ENCODE data around the gene DDIT4.
"Not testable (repeated sequence)": the region's sequence is repeated elsewhere in the genome, so short reads cannot be mapped to it uniquely, and the experiment has no call there.

Gene DDIT4

DNA sequence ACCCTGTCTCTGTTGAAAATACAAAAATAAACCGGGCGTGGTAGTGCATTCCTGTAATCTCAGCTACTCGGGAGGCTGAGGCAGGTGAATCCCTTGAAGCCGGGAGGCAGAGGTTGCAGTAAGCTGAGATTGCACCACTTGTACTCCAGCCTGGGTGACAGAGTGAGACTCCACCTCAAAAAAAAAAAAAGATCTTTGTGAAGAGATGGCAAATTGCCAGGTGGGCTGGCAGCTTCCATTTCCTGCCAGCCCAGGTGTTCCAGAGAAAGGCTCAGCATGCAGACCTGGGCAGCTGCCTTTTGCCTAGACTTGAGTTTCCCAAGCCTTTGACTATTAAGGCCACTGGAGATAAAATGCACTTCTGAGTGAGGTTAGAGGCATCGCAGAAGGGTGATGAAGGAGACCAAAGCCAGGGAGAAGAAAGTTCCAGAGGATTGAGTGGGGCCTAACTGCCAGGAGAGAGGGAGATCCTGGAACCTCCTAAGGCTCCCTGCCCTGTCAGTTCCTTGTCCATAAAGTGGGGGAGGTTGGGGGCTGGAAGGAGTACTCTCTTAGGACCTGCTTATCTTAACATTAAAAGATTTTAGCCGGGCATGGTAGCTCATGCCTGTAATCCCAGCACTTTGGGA is 10.0 kb upstream of the DDIT4 start:
- H3K9me3 ChIP-seq (ENCODE audit: control insufficient read depth, insufficient read depth, low read length) = no peaks in the 10 kb centered on the region
- H3K4me3 ChIP-seq (ENCODE audit: low read depth, low read length) = no peak overlapping the region
- peaks cover 31% of the 10 kb centered on the region for H3K4me1 ChIP-seq (ENCODE audit: control insufficient read depth, insufficient read depth, low read length)
- no peak overlapping the region for H3K9ac ChIP-seq (ENCODE audit: low read depth, low read length)
- H3K36me3 ChIP-seq (ENCODE audit: control insufficient read depth, insufficient read depth, low read length) = no peaks in the 10 kb centered on the region
- H3K27me3 ChIP-seq (ENCODE audit: control insufficient read depth, insufficient read depth, low read length) = no peaks in the 10 kb centered on the region

DNA sequence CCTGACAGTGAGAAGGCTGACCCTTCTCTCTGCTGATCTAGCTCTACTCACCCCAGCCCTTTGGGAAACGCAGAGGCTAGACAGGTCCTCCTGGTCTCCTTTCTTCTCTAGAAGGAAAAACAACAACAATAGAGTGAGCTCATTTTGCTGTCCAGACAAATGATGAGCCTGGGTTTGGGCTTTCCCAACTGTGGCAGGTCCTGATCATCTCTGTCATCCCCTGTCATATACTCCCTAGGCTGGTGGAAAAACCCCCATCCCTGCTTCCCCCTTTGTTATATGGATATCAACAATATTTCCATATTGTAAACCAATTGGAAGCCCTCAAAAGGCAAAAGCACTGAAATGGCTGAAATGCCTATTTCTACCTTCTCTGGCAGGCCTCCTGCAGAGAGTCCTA is 9.2 kb upstream of the DDIT4 start:
- Histone ChIP-seq H3K4me3 (ENCODE audit: low read depth, low read length) (no peak overlapping the region), H3K4me1 (ENCODE audit: control insufficient read depth, insufficient read depth, low read length) (peaks cover 28% of the 10 kb centered on the region), H3K9ac (ENCODE audit: low read depth, low read length) (no peak overlapping the region)

DNA sequence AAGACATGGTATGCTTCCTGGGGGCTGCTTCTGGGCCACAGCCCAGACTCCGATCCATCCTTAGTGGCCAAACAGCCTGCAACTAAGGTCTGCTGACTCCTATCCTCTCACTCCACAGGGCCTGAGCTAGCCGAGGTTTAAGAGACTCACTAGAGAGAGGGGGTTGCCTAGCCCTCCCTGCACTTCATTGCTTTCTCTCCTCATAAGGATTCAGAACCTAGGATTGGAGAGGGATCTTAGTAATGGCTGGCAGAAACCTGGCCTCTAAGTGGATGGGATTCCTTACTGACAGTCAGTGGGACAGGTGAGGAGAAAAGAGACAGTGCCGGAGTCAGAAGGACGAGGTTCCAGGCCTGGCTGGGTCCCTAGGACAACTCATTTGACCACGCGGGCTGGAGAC is 8.2 kb upstream of the DDIT4 start:
- Histone ChIP-seq H3K4me1 (ENCODE audit: control insufficient read depth, insufficient read depth, low read length) (peaks cover 18% of the 10 kb centered on the region), H3K27me3 (ENCODE audit: control insufficient read depth, insufficient read depth, low read length) (no peaks in the 10 kb centered on the region), H3K36me3 (ENCODE audit: control insufficient read depth, insufficient read depth, low read length) (no peaks in the 10 kb centered on the region), H3K4me3 (ENCODE audit: low read depth, low read length) (no peak overlapping the region), H3K9me3 (ENCODE audit: control insufficient read depth, insufficient read depth, low read length) (no peaks in the 10 kb centered on the region), H3K9ac (ENCODE audit: low read depth, low read length) (no peak overlapping the region)

More for the DNA sequence above, 9.2 kb upstream of the DDIT4 start:
- no peaks in the 10 kb centered on the region for H3K36me3 ChIP-seq (ENCODE audit: control insufficient read depth, insufficient read depth, low read length)
- no peaks in the 10 kb centered on the region for H3K9me3 ChIP-seq (ENCODE audit: control insufficient read depth, insufficient read depth, low read length)
- no peaks in the 10 kb centered on the region for H3K27me3 ChIP-seq (ENCODE audit: control insufficient read depth, insufficient read depth, low read length)

DNA sequence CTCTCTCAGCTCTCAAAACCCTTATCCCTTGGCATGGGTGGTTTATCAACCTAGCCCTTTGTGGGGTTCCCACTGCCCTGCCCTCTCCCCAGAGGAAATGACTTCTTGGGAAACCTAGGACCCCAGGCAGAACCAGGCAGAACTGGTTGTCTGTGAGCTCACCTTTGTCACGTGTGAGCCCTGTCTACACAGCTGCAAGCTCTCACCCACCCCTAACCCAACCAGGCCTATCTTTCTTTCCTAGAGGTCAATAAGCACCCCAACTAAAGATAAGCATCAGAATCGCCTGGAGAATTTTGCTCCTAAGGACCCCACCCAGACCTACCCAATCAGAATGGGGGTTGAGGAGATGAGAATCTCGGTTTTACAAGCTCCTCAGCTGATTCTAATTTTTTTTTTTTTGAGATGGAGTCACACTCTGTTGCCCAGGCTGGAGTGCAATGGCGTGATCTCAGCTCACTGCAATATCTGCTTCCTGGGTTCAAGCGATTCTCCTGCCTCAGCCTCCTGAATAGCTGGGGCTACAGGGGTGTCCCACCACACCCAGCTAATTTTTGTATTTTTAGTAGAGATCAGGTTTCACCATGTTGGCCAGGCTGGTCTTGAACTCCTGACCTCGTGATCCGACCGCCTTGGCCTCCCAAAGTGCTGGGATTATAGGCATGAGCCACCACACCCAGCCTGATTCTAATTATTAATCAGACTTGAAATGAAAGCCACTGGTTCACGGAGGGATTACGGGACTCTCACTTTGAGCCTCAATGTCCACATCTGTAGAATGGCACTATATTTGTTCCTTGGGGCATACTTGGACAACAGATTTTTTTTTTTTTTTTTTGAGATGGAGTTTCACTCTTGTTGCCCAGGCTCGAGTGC is 7.5 kb upstream of the DDIT4 start:
- no peaks in the 10 kb centered on the region for H3K27me3 ChIP-seq (ENCODE audit: control insufficient read depth, insufficient read depth, low read length)
- H3K9me3 ChIP-seq (ENCODE audit: control insufficient read depth, insufficient read depth, low read length) = no peaks in the 10 kb centered on the region
- no peak overlapping the region for H3K9ac ChIP-seq (ENCODE audit: low read depth, low read length)
- no peaks in the 10 kb centered on the region for H3K36me3 ChIP-seq (ENCODE audit: control insufficient read depth, insufficient read depth, low read length)
- peaks cover 18% of the 10 kb centered on the region for H3K4me1 ChIP-seq (ENCODE audit: control insufficient read depth, insufficient read depth, low read length)
- H3K4me3 ChIP-seq (ENCODE audit: low read depth, low read length) = no peak overlapping the region

DNA sequence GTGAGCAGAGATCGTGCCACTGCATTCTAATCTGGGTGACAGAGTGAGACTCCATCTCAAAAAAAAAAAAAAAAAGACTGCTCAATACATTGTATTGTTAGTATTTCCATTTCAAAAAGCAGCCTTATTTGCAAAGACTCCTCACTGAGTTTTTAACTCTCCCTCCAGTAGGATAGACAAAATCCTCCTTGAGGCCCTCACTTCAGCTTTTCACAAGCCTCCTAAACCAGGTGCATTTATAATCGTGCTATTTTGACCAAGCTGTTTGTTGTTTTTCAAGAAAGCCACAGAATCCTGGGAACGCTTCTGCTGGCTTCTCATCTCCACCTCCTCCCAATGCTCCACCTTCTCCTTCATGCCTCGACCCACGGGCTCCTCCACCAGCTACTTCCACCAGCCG is 6.3 kb upstream of the DDIT4 start:
- Histone ChIP-seq H3K9ac (ENCODE audit: low read depth, low read length) (no peak overlapping the region), H3K4me1 (ENCODE audit: control insufficient read depth, insufficient read depth, low read length) (peaks cover 19% of the 10 kb centered on the region), H3K4me3 (ENCODE audit: low read depth, low read length) (no peak overlapping the region), H3K9me3 (ENCODE audit: control insufficient read depth, insufficient read depth, low read length) (no peaks in the 10 kb centered on the region), H3K36me3 (ENCODE audit: control insufficient read depth, insufficient read depth, low read length) (no peaks in the 10 kb centered on the region), H3K27me3 (ENCODE audit: control insufficient read depth, insufficient read depth, low read length) (no peaks in the 10 kb centered on the region)

DNA sequence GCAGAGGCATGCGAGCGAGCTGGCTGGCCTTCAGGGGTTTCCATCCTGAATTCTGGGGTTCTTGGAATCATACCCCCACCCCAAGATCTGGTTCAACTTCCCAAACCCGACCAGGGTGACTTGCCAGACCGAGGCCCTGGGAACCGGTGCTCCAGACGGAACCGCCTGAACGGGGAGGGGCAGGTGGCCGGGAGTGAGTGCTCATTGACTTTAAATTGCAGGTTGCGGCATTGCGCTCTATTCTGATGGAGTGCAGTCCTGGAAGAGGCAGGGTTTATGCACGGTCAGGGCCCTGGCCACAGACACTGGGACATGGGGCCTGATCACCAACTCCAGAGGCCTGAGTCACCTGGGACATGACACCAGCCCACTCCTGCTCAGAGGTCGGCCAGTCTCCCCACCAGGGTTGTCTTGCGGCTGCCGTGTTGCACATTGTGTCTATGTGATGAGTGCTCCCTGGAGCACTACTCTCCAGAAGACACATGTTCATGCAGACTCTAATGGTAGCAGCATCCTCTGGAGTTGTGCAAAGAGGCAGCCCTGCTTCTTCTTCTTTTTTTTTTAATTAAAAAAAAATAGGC is 5.8 kb upstream of the DDIT4 start:
- Histone ChIP-seq H3K9me3 (ENCODE audit: control insufficient read depth, insufficient read depth, low read length) (no peaks in the 10 kb centered on the region), H3K9ac (ENCODE audit: low read depth, low read length) (no peak overlapping the region), H3K36me3 (ENCODE audit: control insufficient read depth, insufficient read depth, low read length) (no peaks in the 10 kb centered on the region), H3K4me3 (ENCODE audit: low read depth, low read length) (peak overlapping the region; percentile 2), H3K27me3 (ENCODE audit: control insufficient read depth, insufficient read depth, low read length) (no peaks in the 10 kb centered on the region), H3K4me1 (ENCODE audit: control insufficient read depth, insufficient read depth, low read length) (peaks cover 19% of the 10 kb centered on the region)

DNA sequence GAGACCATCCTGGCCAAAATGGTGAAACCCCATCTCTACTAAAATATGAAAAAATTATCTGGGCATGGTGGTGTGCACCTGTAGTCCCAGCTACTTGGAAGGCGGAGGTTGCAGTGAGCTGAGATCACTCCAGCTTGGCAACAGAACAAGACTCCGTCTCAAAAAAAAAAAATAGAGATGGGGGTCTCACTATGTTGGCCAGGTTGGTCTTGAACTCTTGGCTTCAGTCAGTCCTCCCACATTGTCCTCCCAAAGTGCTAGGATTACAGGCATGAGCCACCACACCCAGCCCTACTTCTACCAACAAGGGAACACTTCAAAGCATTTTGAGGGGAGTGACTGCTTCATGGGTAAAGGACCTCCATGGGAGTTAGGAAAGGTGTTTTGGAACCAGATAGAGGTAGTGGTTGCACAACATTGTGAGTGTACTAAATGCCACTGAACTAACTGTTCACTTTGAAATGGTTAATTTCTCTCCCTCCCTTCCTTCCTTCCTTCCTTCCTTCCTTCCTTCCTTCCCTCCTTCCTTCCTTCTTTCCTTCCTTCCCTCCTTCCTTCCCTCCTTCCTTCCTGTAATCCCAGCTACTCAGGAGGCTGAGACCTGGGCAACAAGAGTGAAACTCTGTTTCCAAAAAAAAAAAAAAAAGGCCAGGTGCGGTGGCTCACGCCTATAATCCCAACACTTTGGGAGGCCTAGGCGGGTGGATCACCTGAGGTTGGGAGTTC is 5.1 kb upstream of the DDIT4 start:
- not testable (repeated sequence) for H3K9me3 ChIP-seq (ENCODE audit: control insufficient read depth, insufficient read depth, low read length); H3K27me3 ChIP-seq (ENCODE audit: control insufficient read depth, insufficient read depth, low read length); H3K9ac ChIP-seq (ENCODE audit: low read depth, low read length); H3K36me3 ChIP-seq (ENCODE audit: control insufficient read depth, insufficient read depth, low read length); H3K4me3 ChIP-seq (ENCODE audit: low read depth, low read length)
- H3K4me1 ChIP-seq (ENCODE audit: control insufficient read depth, insufficient read depth, low read length) = peaks cover 19% of the 10 kb centered on the region

DNA sequence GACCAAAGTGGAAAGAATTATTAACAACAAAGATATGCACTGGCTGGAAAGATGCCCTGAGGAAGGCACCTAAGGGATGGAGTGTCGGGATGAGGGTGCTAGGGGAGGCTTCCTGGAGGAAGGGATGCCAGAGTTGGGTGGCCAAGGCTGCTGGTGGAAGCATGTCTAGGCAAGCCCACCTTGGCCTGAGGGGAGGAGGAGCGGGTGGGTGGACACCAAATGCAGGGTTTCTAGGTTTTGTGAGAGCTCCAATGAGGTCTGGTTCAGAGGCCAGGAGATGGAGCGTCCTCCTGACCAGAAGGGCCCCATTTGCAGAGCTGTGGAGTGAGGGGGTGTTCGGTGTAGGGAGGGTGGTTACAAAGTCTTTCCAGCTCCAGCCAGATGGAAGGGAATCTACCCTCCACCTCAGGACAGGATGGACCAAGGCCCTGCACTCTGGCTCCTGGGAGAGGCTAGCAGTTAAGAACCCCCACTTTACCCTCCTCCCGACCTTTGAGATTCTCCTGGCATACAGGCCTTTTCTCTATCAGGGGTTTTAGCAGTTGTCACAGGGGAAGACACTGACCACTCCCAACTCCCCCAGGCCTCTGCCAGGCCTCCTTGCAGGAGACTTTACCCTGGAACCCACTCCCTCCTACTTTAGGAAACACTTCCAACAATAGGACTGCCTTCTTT is 3.0 kb upstream of the DDIT4 start:
- peaks cover 16% of the 10 kb centered on the region for H3K4me1 ChIP-seq (ENCODE audit: control insufficient read depth, insufficient read depth, low read length)
- H3K27me3 ChIP-seq (ENCODE audit: control insufficient read depth, insufficient read depth, low read length) = no peaks in the 10 kb centered on the region
- H3K4me3 ChIP-seq (ENCODE audit: low read depth, low read length) = no peak overlapping the region
- H3K9me3 ChIP-seq (ENCODE audit: control insufficient read depth, insufficient read depth, low read length) = no peaks in the 10 kb centered on the region
- peaks cover 10% of the 10 kb centered on the region for H3K36me3 ChIP-seq (ENCODE audit: control insufficient read depth, insufficient read depth, low read length)
- no peak overlapping the region for H3K9ac ChIP-seq (ENCODE audit: low read depth, low read length)

DNA sequence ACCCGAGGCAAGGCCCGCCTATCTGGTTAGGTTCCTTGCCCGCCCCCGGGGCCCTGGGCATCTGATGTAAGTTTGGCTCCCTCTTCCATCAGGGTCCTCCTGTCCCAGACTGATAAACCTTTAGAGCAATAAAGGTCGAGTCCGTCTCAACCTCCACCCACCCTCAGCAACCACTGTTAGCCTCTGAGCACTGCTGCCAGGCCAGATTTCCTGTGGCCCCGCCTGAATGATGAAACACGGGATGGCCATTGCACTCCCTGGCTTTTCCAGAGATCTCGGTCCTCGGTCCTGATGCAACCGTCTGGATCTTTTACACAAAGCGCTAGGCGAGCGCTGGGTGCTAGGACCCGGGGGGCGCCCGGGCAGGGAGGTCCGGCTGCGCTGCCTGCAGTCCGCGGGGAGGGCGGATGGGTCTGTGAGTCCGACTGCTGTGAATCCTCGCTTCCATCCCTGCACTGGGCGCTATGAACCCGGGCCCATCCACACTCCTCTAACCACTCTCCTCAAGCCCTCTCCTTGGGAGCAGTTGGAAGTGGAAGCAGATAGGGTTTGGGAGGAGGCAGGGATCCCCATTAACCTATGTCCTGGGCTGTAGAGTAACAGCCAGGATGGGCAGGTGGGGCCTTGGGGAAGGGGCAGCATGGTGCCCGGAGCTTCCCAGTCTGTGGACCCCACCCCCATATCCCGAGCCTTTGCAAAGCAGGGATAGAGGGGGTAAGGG is 875 bp upstream of the DDIT4 start:
- no peaks in the 10 kb centered on the region for H3K27me3 ChIP-seq (ENCODE audit: control insufficient read depth, insufficient read depth, low read length)
- H3K4me1 ChIP-seq (ENCODE audit: control insufficient read depth, insufficient read depth, low read length) = peaks cover 11% of the 10 kb centered on the region
- H3K9ac ChIP-seq (ENCODE audit: low read depth, low read length) = peak overlapping the region; percentile 76
- H3K36me3 ChIP-seq (ENCODE audit: control insufficient read depth, insufficient read depth, low read length) = peaks cover 10% of the 10 kb centered on the region
- H3K9me3 ChIP-seq (ENCODE audit: control insufficient read depth, insufficient read depth, low read length) = no peaks in the 10 kb centered on the region
- H3K4me3 ChIP-seq (ENCODE audit: low read depth, low read length) = peak overlapping the region; percentile 66

DNA sequence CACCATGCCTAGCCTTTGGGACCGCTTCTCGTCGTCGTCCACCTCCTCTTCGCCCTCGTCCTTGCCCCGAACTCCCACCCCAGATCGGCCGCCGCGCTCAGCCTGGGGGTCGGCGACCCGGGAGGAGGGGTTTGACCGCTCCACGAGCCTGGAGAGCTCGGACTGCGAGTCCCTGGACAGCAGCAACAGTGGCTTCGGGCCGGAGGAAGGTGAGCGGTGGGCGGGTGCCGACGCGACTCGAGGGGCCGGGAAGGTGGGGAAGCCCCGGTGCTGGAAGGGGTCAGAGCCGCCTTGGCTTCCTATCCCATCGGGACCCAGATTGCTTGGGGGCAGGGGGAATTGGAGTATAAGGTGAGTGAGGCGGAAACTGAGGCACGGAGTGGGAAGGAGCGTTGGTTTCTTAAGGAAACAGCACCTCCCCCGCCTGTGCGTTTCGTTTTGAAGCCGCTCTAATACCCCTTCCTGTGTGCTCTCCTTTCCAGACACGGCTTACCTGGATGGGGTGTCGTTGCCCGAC is 547 bp downstream of the DDIT4 start:
- Histone ChIP-seq H3K27me3 (ENCODE audit: control insufficient read depth, insufficient read depth, low read length) (no peaks in the 10 kb centered on the region), H3K4me3 (ENCODE audit: low read depth, low read length) (peak overlapping the region; percentile 100), H3K9ac (ENCODE audit: low read depth, low read length) (peak overlapping the region; percentile 94), H3K36me3 (ENCODE audit: control insufficient read depth, insufficient read depth, low read length) (peaks cover 10% of the 10 kb centered on the region), H3K9me3 (ENCODE audit: control insufficient read depth, insufficient read depth, low read length) (no peaks in the 10 kb centered on the region), H3K4me1 (ENCODE audit: control insufficient read depth, insufficient read depth, low read length) (peaks cover 11% of the 10 kb centered on the region)

All from iPS-15b (cell line).